ENCODE measurements around the gene DVL1.

Gene DVL1

DNA sequence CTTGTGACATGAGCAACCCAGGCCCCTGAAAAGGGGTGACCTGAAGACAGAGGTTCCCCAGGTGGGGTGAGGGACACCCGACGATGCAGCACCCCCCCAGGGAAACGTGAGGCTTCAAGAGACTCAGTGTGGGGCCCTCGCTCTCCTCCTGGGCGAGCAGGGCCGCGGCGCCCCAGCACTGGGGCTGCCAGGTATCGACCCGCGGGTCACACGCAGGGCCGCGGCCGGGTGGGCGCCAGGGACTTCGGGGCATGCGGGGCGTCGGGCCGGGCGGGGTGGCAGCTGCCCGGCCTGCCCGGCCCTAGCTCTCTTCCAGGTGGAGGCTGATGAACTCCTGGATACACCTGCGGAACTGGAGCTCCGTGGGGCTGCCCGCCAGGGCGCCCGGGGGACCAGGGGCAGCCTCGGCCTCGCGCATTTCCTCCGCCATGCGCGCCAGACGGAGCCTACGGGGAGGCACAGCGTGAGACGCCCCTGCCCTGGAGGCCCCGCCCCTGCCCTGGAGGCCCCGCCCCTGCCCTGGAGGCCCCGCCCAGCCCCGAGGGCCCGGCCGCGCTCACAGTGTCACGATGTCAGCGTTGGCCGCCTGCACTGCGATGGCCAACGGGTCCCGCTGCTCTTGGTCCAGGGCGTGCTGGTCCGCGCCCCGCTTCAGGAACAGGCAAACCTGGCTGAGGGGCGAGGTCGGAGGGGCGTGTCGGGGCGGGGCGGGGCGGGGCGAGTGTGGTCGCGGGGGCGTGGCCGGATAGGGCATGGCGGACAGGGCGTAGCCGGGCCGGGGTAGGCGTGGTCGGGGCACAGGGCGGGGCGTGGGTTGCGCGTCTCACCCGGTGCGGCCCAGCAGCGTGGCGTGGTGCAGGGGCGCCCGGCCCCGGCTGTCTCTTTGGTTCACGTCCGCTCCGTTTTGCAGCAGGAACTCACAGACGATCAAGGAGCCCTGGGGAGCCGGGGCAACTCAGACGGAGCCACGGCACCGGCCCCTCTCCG, 55.7 kb downstream of the DVL1 start:
- no peak overlapping the region for H3K27ac ChIP-seq (ENCODE audit: low read length)
- H3K4me1 ChIP-seq (ENCODE audit: low read length) = no peaks in the 10 kb centered on the region
- H3K9me3 ChIP-seq (ENCODE audit: insufficient read depth, low read length) = no peaks in the 10 kb centered on the region
- H4K20me1 ChIP-seq (ENCODE audit: insufficient read depth, low read length) = no peaks in the 10 kb centered on the region
- no peak overlapping the region for H2AFZ ChIP-seq (ENCODE audit: low read depth, low read length)
- H3K4me3 ChIP-seq (ENCODE audit: low read length) = no peak overlapping the region
- TF ChIP-seq EZH2phosphoT487 (IDR thresholded peaks at IDR 0.05; ENCODE audit: low read depth) = no peak
- no peaks in the 10 kb centered on the region for H3K79me2 ChIP-seq (ENCODE audit: low read length)
- no peak overlapping the region for H3K9ac ChIP-seq (ENCODE audit: low read length)
- no peaks in the 10 kb centered on the region for H3K27me3 ChIP-seq (ENCODE audit: low read depth, low read length)
- H3K36me3 ChIP-seq (replicated peaks; ENCODE audit: low read depth, low read length) = no peaks in the 10 kb centered on the region
- no peak overlapping the region for H3K4me2 ChIP-seq (ENCODE audit: low read length)

DNA sequence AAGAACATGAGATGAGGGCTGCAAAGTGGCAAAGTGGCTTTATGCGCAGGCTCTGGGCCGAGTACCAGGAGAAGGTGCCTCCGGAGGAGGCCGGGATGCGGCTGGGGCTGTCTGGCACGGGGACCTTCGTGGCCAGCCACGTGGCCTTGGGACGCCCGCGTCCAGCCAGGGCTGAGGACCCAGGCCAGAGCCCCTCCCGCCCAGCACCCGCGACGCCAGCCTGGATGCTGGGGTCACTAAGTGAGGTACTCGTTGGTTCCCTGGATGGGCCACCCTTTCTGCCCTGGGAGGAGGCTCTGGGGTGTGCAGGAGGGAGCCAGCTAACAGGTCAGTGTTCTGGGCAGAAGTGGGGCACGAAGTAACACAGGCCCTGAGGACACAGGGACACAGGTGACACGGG, 56.4 kb downstream of the DVL1 start:
- no peaks in the 10 kb centered on the region for H3K79me2 ChIP-seq (ENCODE audit: low read length)
- no peak overlapping the region for H2AFZ ChIP-seq (ENCODE audit: low read depth, low read length)
- H3K4me3 ChIP-seq (ENCODE audit: low read length) = no peak overlapping the region
- no peaks in the 10 kb centered on the region for H3K4me1 ChIP-seq (ENCODE audit: low read length)
- no peaks in the 10 kb centered on the region for H3K27me3 ChIP-seq (ENCODE audit: low read depth, low read length)
- H3K9me3 ChIP-seq (ENCODE audit: insufficient read depth, low read length) = no peaks in the 10 kb centered on the region
- no peaks in the 10 kb centered on the region for H4K20me1 ChIP-seq (ENCODE audit: insufficient read depth, low read length)
- TF ChIP-seq EZH2phosphoT487 (IDR thresholded peaks at IDR 0.05; ENCODE audit: low read depth) = no peak
- TF ChIP-seq, protein P1, sequence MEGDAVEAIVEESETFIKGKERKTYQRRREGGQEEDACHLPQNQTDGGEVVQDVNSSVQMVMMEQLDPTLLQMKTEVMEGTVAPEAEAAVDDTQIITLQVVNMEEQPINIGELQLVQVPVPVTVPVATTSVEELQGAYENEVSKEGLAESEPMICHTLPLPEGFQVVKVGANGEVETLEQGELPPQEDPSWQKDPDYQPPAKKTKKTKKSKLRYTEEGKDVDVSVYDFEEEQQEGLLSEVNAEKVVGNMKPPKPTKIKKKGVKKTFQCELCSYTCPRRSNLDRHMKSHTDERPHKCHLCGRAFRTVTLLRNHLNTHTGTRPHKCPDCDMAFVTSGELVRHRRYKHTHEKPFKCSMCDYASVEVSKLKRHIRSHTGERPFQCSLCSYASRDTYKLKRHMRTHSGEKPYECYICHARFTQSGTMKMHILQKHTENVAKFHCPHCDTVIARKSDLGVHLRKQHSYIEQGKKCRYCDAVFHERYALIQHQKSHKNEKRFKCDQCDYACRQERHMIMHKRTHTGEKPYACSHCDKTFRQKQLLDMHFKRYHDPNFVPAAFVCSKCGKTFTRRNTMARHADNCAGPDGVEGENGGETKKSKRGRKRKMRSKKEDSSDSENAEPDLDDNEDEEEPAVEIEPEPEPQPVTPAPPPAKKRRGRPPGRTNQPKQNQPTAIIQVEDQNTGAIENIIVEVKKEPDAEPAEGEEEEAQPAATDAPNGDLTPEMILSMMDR (IDR thresholded peaks at IDR 0.05; ENCODE audit: low read depth, low read length) = no peak
- no peak overlapping the region for H3K27ac ChIP-seq (ENCODE audit: low read length)
- H3K4me2 ChIP-seq (ENCODE audit: low read length) = no peak overlapping the region
- no peaks in the 10 kb centered on the region for H3K36me3 ChIP-seq (replicated peaks; ENCODE audit: low read depth, low read length)
- no peak overlapping the region for H3K9ac ChIP-seq (ENCODE audit: low read length)

DNA sequence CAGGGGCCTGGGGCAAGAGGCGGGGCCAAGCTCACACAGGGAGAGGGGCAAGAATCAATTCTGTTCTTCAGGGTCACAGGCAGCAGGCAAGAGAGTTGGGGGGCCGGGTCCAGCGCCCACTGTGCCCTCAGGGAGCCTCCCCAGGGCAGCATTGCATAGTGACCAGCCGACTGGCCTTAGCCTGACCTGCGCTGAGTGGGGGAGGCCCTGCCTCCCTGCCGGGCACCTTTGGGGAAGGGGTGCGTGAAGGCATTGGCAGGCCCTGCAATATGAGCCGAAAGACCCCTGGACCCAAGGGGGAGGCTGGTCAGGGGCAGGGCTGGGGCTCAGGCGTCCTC, 56.8 kb downstream of the DVL1 start:
- no peaks in the 10 kb centered on the region for H3K4me1 ChIP-seq (ENCODE audit: low read length)
- TF ChIP-seq, protein P1 (IDR thresholded peaks at IDR 0.05; ENCODE audit: low read depth, low read length) = no peak
- no peak for TF ChIP-seq EZH2phosphoT487 (IDR thresholded peaks at IDR 0.05; ENCODE audit: low read depth)
- H3K4me2 ChIP-seq (ENCODE audit: low read length) = no peak overlapping the region
- no peak overlapping the region for H3K9ac ChIP-seq (ENCODE audit: low read length)
- no peak overlapping the region for H3K27ac ChIP-seq (ENCODE audit: low read length)
- H2AFZ ChIP-seq (ENCODE audit: low read depth, low read length) = no peak overlapping the region
- H4K20me1 ChIP-seq (ENCODE audit: insufficient read depth, low read length) = no peaks in the 10 kb centered on the region
- H3K9me3 ChIP-seq (ENCODE audit: insufficient read depth, low read length) = no peaks in the 10 kb centered on the region
- no peaks in the 10 kb centered on the region for H3K79me2 ChIP-seq (ENCODE audit: low read length)
- H3K36me3 ChIP-seq (replicated peaks; ENCODE audit: low read depth, low read length) = no peaks in the 10 kb centered on the region
- no peak overlapping the region for H3K4me3 ChIP-seq (ENCODE audit: low read length)
- no peaks in the 10 kb centered on the region for H3K27me3 ChIP-seq (ENCODE audit: low read depth, low read length)

DNA sequence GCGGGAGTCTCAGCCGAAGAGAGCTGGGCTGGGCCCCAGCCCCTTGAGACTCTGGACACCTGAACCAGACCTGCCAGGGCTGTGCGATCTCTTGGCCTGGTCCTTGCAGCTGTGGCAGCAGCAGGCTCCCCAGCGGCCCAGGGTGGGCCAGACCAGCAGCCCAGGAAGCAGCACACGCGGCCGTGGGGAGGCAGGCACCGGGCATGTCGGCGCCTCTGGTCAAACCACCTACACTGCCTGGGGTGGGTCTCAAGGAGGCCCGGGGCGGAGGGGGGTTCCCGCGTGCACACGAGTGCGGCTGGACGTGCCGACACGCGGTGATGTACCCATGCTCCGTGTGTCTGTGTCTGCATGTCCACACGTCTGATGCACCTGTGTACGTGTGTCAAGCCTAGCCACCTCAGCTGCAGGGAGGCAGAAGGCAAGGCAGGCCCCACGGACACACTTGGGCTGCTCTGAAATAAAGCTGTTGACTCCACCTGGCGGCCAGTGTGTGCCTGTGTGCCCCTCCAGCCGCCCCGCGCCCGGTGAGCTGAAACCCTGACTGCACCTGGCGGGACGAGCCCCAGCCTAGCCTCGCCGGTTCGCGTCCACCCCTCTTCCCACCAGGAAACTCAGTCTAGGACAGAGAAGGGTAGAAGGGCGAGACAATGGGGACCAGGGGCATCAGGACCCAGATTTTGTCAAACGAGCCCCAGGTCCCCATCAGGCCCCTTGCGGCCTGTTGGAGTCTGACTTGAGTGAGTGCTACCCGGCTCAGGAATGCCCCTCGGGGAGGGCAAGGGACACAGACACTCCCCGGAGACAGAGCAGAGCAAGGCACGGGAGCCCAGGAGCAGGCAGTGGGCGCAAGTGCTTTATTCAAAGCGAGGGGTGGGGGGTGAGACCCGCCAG, 57.4 kb downstream of the DVL1 start:
- no peaks in the 10 kb centered on the region for H3K27me3 ChIP-seq (ENCODE audit: low read depth, low read length)
- no peaks in the 10 kb centered on the region for H3K36me3 ChIP-seq (replicated peaks; ENCODE audit: low read depth, low read length)
- no peaks in the 10 kb centered on the region for H3K9me3 ChIP-seq (ENCODE audit: insufficient read depth, low read length)
- H3K4me3 ChIP-seq (ENCODE audit: low read length) = no peak overlapping the region
- H3K4me2 ChIP-seq (ENCODE audit: low read length) = no peak overlapping the region
- no peak for TF ChIP-seq EZH2phosphoT487 (IDR thresholded peaks at IDR 0.05; ENCODE audit: low read depth)
- TF ChIP-seq, protein P1 (IDR thresholded peaks at IDR 0.05; ENCODE audit: low read depth, low read length) = peak; percentile 62
- H3K27ac ChIP-seq (ENCODE audit: low read length) = no peak overlapping the region
- no peak overlapping the region for H3K9ac ChIP-seq (ENCODE audit: low read length)
- H4K20me1 ChIP-seq (ENCODE audit: insufficient read depth, low read length) = no peaks in the 10 kb centered on the region
- no peaks in the 10 kb centered on the region for H3K4me1 ChIP-seq (ENCODE audit: low read length)
- no peak overlapping the region for H2AFZ ChIP-seq (ENCODE audit: low read depth, low read length)
- no peaks in the 10 kb centered on the region for H3K79me2 ChIP-seq (ENCODE audit: low read length)

Data from OCI-LY3 (cell line).